ENCODE results near the gene LTBP2. TPM values are rescaled to one million over a fixed set of nuclear protein-coding genes. Genes with fewer than 3 reads are reported as not detected.
A peak's percentile ranks its signal among the peaks of the same experiment; 100 is the strongest.

LTBP2 gene
- total RNA-seq, 1 experiment from 2014 or later: 1.5 TPM

DNA sequence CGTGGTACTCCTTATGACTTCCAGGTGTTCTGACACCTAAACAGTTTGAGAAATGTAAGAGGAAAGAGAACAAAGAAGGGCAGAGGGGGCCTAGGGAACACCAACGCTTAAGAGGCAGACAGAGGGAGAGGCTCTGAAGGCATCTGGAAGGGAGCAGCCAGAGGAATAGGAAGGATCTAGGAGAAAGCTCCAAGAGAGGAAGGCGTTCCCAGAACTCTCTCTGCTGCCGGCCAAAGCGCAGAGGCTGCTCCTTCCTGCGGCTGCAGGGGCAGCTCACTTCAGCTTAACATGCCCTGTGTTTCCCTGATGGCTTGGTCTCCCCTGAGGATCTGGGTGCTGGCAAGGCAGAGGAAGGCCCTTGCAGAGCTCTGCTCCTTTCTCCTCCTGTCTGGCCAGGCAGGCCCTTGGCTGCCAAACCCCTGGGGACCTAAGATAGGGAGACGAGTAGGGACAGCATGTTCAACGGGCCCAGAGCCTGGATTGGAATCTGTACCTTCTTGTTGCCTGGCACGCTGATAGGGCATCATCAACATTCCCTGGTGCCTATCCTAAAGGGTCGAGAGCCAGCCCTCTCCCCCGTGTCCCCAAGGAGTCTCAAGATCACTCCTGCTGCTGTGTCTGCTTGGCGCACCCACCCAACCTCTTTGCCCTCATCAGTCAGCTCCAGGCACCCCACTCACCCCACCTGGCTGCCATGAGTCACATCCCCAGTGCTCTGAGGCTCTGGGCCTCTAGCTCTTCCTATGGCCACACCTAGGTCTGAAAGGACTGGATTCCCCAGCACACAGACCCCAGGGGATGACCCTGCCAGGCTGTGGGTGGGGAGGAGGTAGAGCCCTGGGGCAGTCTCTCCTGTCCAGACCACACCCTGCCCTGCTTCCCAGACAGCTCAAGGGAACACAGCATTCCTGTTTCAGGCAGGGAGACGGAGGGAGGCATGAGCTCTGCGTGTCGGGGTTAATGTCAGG is 45.6 kb downstream of the LTBP2 start:
- H3K4me1 ChIP-seq (ENCODE audit: control insufficient read depth in 1 of 2, insufficient read depth in 2 of 2, low read length in 2 of 2): peaks cover 33 to 65% of the 10 kb centered on the region in 2 experiments
- no TSS peak for BruUV-seq (replicated peaks)
- DNase-seq (ENCODE audit: low read depth, low spot score): no peak
- H4K20me1 ChIP-seq (ENCODE audit: insufficient read depth): no peaks in the 10 kb centered on the region
- peak overlapping the region in 1 of 2 experiments; percentile 31; a peak in 1 of 4 replicates for H3K4me3 ChIP-seq (replicated peaks in 1 of 2; ENCODE audit: low read depth in 1 of 2, low read length in 2 of 2)
- H3K9ac ChIP-seq (ENCODE audit: low read length): peak overlapping the region; percentile 43
- intact Hi-C loops (cut with micrococcal nuclease): no loop called here
- ATAC-seq: peak; percentile 74
- peak overlapping the region; percentile 50 for H3K27ac ChIP-seq (ENCODE audit: low read depth, low read length)
- ChIA-PET RAD21 (ENCODE audit: low non-redundant PET in 1 of 2, low total read pairs in 2 of 2, uncharacterized antibody in 2 of 2, unreplicated experiment in 2 of 2) (no interaction called here), POLR2A (interaction anchor here (1.7 kb wide), 1 partner anchor 73 kb away, joined by 3 read pairs; the partner anchor contains the start of genes ISCA2 and NPC2), CTCF (interaction anchor here (1.2 to 1.8 kb wide), 2 partner anchors 43 kb away, joined by 3 to 6 read pairs; no protein-coding TSS in a partner anchor)
- H3K9me3 ChIP-seq (ENCODE audit: control insufficient read depth in 1 of 2, insufficient read depth in 1 of 2, low read depth in 1 of 2, low read length in 2 of 2): no peaks in the 10 kb centered on the region
- no peaks in the 10 kb centered on the region for H3K79me2 ChIP-seq (ENCODE audit: insufficient read depth, low read length)
- H2AFZ ChIP-seq (ENCODE audit: low read depth, low read length, poor library complexity, severe bottlenecking): peak overlapping the region; percentile 31
- no peaks in the 10 kb centered on the region for H3K9me2 ChIP-seq (ENCODE audit: insufficient read depth)
- 0 out of 2 replicates have a peak, but pooled peaks have one; percentile 23 for TF ChIP-seq FOSL1 (IDR thresholded peaks at IDR 0.05; ENCODE audit: low read depth)
- TF ChIP-seq SP1 (IDR thresholded peaks at IDR 0.05; ENCODE audit: low read depth): peak; percentile 59; the same call in 1 of the 2 replicates
- TF ChIP-seq JUND (IDR thresholded peaks at IDR 0.05): peak; percentile 8; the same call in 1 of the 2 replicates
- peak; percentile 37; the same call in 1 of the 2 replicates for TF ChIP-seq POLR2AphosphoS5 (IDR thresholded peaks at IDR 0.05; ENCODE audit: low read depth, low read length)
- no peak for TF ChIP-seq SIN3A (IDR thresholded peaks at IDR 0.05; ENCODE audit: low read depth)
- no peaks in the 10 kb centered on the region for H3K27me3 ChIP-seq (ENCODE audit: insufficient read depth, low read length)
- no peaks in the 10 kb centered on the region for H3K36me3 ChIP-seq (ENCODE audit: control insufficient read depth in 1 of 2, insufficient read depth in 2 of 2, low read length in 2 of 2)
- peak overlapping the region; percentile 65 for H3K4me2 ChIP-seq (ENCODE audit: low read length)

DNA sequence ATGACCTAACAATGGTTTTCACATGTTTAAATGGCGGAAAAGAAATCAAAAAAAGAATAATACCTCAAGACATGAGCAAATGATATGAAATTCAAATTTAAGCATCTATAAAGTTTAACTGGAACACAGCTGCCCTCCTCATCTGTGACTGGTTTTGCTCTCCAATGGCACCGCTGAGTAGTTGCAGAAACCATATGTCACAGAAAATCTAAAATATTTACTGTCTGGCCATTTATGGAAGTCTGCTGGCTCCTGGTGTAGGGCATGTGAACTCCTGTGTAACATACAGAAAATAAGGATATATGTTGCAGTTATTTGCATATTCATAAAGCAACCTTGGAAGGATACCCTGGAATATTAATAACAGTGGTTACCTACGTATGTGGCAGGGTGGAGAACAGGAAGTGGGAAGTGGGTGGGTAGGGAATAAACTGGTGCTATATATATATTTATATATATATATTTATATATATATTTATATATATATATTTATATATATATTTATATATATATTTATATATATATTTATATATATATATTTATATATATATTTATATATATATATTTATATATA is 48.4 kb downstream of the LTBP2 start:
- RAD21 ChIA-PET (ENCODE audit: low non-redundant PET in 1 of 2, low total read pairs in 2 of 2, uncharacterized antibody in 2 of 2, unreplicated experiment in 2 of 2): no interaction called here
- Histone ChIP-seq H4K20me1 (ENCODE audit: insufficient read depth) (no peaks in the 10 kb centered on the region), H3K9me2 (ENCODE audit: insufficient read depth) (no peaks in the 10 kb centered on the region), H3K27me3 (ENCODE audit: insufficient read depth, low read length) (no peaks in the 10 kb centered on the region), H3K4me1 (ENCODE audit: control insufficient read depth in 1 of 2, insufficient read depth in 2 of 2, low read length in 2 of 2) (peaks cover 16 to 39% of the 10 kb centered on the region in 2 experiments), H3K79me2 (ENCODE audit: insufficient read depth, low read length) (no peaks in the 10 kb centered on the region), H3K36me3 (ENCODE audit: control insufficient read depth in 1 of 2, insufficient read depth in 2 of 2, low read length in 2 of 2) (no peaks in the 10 kb centered on the region), H3K4me2 (ENCODE audit: low read length) (no peak overlapping the region), H2AFZ (ENCODE audit: low read depth, low read length, poor library complexity, severe bottlenecking) (no peak overlapping the region), H3K27ac (ENCODE audit: low read depth, low read length) (no peak overlapping the region), H3K4me3 (replicated peaks in 1 of 2; ENCODE audit: low read depth in 1 of 2, low read length in 2 of 2) (no peak overlapping the region), H3K9ac (ENCODE audit: low read length) (no peak overlapping the region), H3K9me3 (ENCODE audit: control insufficient read depth in 1 of 2, insufficient read depth in 1 of 2, low read depth in 1 of 2, low read length in 2 of 2) (no peaks in the 10 kb centered on the region)
- intact Hi-C loops (cut with micrococcal nuclease): no loop called here
- no peak for DNase-seq (ENCODE audit: low read depth, low spot score)
- POLR2A ChIA-PET: interaction anchor here (1.1 kb wide), 1 partner anchor 8 kb away, joined by 4 read pairs; no protein-coding TSS in a partner anchor
- CTCF ChIA-PET: no interaction called here
- no TSS peak for BruUV-seq (replicated peaks)
- ATAC-seq: no peak
- TF ChIP-seq, protein P1, sequence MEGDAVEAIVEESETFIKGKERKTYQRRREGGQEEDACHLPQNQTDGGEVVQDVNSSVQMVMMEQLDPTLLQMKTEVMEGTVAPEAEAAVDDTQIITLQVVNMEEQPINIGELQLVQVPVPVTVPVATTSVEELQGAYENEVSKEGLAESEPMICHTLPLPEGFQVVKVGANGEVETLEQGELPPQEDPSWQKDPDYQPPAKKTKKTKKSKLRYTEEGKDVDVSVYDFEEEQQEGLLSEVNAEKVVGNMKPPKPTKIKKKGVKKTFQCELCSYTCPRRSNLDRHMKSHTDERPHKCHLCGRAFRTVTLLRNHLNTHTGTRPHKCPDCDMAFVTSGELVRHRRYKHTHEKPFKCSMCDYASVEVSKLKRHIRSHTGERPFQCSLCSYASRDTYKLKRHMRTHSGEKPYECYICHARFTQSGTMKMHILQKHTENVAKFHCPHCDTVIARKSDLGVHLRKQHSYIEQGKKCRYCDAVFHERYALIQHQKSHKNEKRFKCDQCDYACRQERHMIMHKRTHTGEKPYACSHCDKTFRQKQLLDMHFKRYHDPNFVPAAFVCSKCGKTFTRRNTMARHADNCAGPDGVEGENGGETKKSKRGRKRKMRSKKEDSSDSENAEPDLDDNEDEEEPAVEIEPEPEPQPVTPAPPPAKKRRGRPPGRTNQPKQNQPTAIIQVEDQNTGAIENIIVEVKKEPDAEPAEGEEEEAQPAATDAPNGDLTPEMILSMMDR (IDR thresholded peaks at IDR 0.05 in 2 of 3, conservative IDR thresholded peaks at IDR 0.05 in 1 of 3; ENCODE audit: borderline replicate concordance in 1 of 3, insufficient read depth in 1 of 3, low read depth in 2 of 3, low read length in 2 of 3): no peak
- TF ChIP-seq FOSL1 (IDR thresholded peaks at IDR 0.05; ENCODE audit: low read depth) (no peak), POLR2A (IDR thresholded peaks at IDR 0.05; ENCODE audit: borderline replicate concordance, extremely low read depth, insufficient read depth, insufficient read length) (no peak), ZNF274 (IDR thresholded peaks at IDR 0.05; ENCODE audit: low read depth, low read length) (no peak), TCF7L2 (IDR thresholded peaks at IDR 0.05; ENCODE audit: borderline replicate concordance, extremely low read depth, insufficient read depth, insufficient read length) (no peak), JUND (IDR thresholded peaks at IDR 0.05) (no peak), POLR2AphosphoS5 (IDR thresholded peaks at IDR 0.05; ENCODE audit: low read depth, low read length) (no peak), EGR1 (IDR thresholded peaks at IDR 0.05; ENCODE audit: low read depth) (no peak), SP1 (IDR thresholded peaks at IDR 0.05; ENCODE audit: low read depth) (no peak), ZFX (IDR thresholded peaks at IDR 0.05) (no peak)
- TF ChIP-seq, protein P2, sequence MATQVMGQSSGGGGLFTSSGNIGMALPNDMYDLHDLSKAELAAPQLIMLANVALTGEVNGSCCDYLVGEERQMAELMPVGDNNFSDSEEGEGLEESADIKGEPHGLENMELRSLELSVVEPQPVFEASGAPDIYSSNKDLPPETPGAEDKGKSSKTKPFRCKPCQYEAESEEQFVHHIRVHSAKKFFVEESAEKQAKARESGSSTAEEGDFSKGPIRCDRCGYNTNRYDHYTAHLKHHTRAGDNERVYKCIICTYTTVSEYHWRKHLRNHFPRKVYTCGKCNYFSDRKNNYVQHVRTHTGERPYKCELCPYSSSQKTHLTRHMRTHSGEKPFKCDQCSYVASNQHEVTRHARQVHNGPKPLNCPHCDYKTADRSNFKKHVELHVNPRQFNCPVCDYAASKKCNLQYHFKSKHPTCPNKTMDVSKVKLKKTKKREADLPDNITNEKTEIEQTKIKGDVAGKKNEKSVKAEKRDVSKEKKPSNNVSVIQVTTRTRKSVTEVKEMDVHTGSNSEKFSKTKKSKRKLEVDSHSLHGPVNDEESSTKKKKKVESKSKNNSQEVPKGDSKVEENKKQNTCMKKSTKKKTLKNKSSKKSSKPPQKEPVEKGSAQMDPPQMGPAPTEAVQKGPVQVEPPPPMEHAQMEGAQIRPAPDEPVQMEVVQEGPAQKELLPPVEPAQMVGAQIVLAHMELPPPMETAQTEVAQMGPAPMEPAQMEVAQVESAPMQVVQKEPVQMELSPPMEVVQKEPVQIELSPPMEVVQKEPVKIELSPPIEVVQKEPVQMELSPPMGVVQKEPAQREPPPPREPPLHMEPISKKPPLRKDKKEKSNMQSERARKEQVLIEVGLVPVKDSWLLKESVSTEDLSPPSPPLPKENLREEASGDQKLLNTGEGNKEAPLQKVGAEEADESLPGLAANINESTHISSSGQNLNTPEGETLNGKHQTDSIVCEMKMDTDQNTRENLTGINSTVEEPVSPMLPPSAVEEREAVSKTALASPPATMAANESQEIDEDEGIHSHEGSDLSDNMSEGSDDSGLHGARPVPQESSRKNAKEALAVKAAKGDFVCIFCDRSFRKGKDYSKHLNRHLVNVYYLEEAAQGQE (IDR thresholded peaks at IDR 0.05; ENCODE audit: low read depth): no peak
